Measurements from ENCODE around the gene LARP4B. TPM values are rescaled to one million over a fixed set of nuclear protein-coding genes. Genes with fewer than 3 reads are reported as not detected.

Gene LARP4B
- total RNA-seq, 6 experiments from 2014 or later: 81.5 to 88.1 (median 83.5) TPM

- TF ChIP-seq CTCF (IDR thresholded peaks at IDR 0.05): no peak
- H3K27me3 Mint-ChIP-seq (ENCODE audit: insufficient read depth): peaks cover 18% of the 10 kb centered on the region
Measured at GRCh38 chr10:760622-761021, 170.9 kb downstream of the LARP4B start.

DNA sequence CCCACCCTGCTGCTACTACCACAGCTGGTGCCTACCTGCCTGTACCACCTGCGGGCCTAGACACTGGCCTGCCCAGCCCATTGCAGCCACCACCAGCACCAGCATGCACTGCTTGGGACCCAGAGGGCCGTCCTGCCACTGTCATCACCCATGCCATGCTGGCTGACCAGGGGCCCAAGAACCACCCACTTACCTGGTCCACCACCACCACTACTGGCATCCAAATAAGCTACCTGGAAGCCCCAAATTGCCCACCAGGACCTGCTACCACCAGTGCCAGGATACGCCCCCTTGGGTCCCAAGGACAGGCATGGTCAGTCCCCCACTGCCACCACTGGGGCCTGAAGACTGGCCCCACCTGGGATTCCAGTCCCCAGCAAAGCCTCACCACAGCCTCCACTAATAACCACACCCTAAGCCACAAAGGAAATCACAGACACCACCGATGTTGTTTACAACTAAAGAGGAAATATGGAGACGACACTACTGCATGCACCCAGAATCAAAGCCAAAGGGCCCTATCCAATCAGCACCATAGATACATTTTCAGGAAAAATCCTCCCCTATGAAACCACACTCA, 171.5 kb downstream of the LARP4B start:
- H3K4me3 Mint-ChIP-seq: no peak overlapping the region
- peaks cover 9% of the 10 kb centered on the region for H3K36me3 Mint-ChIP-seq (ENCODE audit: low read depth)
- H3K9me3 Mint-ChIP-seq: peaks cover 32% of the 10 kb centered on the region
- H3K27me3 Mint-ChIP-seq (ENCODE audit: insufficient read depth): peaks cover 18% of the 10 kb centered on the region
- TF ChIP-seq CTCF (IDR thresholded peaks at IDR 0.05): no peak
- no peak for DNase-seq
- no peaks in the 10 kb centered on the region for H3K4me1 Mint-ChIP-seq (ENCODE audit: low read depth)
- H3K27ac Mint-ChIP-seq: no peak overlapping the region

More at GRCh38 chr10:760622-761021, 170.9 kb downstream of the LARP4B start:
- Mint-ChIP-seq H3K4me1 (ENCODE audit: low read depth) (no peaks in the 10 kb centered on the region), H3K27ac (no peak overlapping the region), H3K9me3 (peaks cover 26% of the 10 kb centered on the region), H3K4me3 (no peak overlapping the region), H3K36me3 (ENCODE audit: low read depth) (peaks cover 9% of the 10 kb centered on the region)
- DNase-seq: no peak

Other genes with a start within 250 kb of the LARP4B start
- gene DIP2C, start 242.0 kb downstream of the LARP4B start, total RNA-seq (2021; fragmentation: NEBNext Ultra II Directional; extraction: Animal tissue kit (Norgen Biotek cat#: 25700)): 10 to 100 TPM; 23.2 to 28.9 (median 26.3) TPM
- gene GTPBP4, start 56.7 kb upstream of the LARP4B start, total RNA-seq (2021; fragmentation: NEBNext Ultra II Directional; extraction: Animal tissue kit (Norgen Biotek cat#: 25700)): 10 to 100 TPM; 60.2 to 80.3 (median 68.3) TPM
- not detected for gene IDI2, start 94.2 kb upstream of the LARP4B start, total RNA-seq (2021; fragmentation: NEBNext Ultra II Directional; extraction: Animal tissue kit (Norgen Biotek cat#: 25700))
- 10 to 100 TPM; 17.5 to 22.8 (median 20.2) TPM for gene IDI1, start 117.4 kb upstream of the LARP4B start, total RNA-seq (2021; fragmentation: NEBNext Ultra II Directional; extraction: Animal tissue kit (Norgen Biotek cat#: 25700))
- 10 to 100 TPM; 17.0 to 22.8 (median 18.8) TPM for gene WDR37, start 124.7 kb upstream of the LARP4B start, total RNA-seq (2021; fragmentation: NEBNext Ultra II Directional; extraction: Animal tissue kit (Norgen Biotek cat#: 25700))